HCT116 (cell line): ENCODE results near the gene STAG1.

Experiments
- EZH2 ChIP-seq: fragments of 200-600 bp; sonication (generic); IDR thresholded peaks from 2 replicates; pipeline ENCODE4 v1.6.1; 2017; ENCODE audit warnings: antibody characterized with exemption, mixed run types
- EZH2phosphoT487 ChIP-seq: fragments of 200-600 bp; IDR thresholded peaks from 2 replicates; pipeline ENCODE4 v1.6.1; 2018; ENCODE audit warnings: antibody characterized with exemption, borderline replicate concordance
- POLR2A ChIP-seq: IDR thresholded peaks from 2 replicates; pipeline ENCODE4 v1.7.0; 2011; ENCODE audit warnings: borderline replicate concordance; ENCODE audit not compliant: insufficient read depth, insufficient read length; ENCODE audit errors: extremely low read depth
- SIN3A ChIP-seq: IDR thresholded peaks from 2 replicates; pipeline ENCODE4 v1.6.1; 2012; ENCODE audit warnings: low read depth
- SP1 ChIP-seq: IDR thresholded peaks from 2 replicates; pipeline ENCODE4 v1.6.1; 2012; ENCODE audit warnings: low read depth
- TF ChIP-seq, protein P1 (sequence below), 3 experiments: fragments of 200-600 bp in 1 of 3; sonication (generic) in 1 of 3; IDR thresholded peaks in 2 of 3; conservative IDR thresholded peaks in 1 of 3; 2 replicates each; pipeline ENCODE4 v1.5.1; 2012 to 2017; ENCODE audit warnings: low read depth in 2 of 3, low read length in 2 of 3, antibody characterized with exemption in 1 of 3, borderline replicate concordance in 1 of 3, control low read depth in 1 of 3, mild to moderate bottlenecking in 1 of 3, mixed read lengths in 1 of 3, mixed run types in 1 of 3, moderate library complexity in 1 of 3; ENCODE audit not compliant: insufficient read depth in 1 of 3
- TF ChIP-seq, protein P2 (sequence below): IDR thresholded peaks from 2 replicates; pipeline ENCODE4 v1.6.1; 2012; ENCODE audit warnings: low read depth

DNA sequence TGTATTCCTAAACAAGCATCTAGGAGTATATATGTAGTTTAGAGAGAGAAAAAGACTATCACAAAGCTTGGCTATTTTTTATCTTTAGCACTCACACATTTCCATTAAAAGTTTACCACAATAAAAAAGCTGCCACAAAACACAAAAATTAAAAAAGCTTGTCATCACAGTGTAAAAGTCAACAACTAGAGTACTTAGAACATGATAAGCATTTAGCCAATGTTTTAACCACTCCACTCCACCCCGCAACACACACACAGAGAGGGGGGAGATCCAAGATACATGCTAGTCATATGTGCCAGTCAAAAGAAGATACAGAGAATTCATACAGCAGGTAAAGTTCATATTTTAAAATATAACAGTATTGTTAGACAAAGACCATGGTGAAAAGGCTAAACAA, 79.7 kb downstream of the STAG1 start:
- TF ChIP-seq EZH2phosphoT487, result no peak
- no peak for TF ChIP-seq POLR2A
- no peak for TF ChIP-seq EZH2
- TF ChIP-seq, protein P1, sequence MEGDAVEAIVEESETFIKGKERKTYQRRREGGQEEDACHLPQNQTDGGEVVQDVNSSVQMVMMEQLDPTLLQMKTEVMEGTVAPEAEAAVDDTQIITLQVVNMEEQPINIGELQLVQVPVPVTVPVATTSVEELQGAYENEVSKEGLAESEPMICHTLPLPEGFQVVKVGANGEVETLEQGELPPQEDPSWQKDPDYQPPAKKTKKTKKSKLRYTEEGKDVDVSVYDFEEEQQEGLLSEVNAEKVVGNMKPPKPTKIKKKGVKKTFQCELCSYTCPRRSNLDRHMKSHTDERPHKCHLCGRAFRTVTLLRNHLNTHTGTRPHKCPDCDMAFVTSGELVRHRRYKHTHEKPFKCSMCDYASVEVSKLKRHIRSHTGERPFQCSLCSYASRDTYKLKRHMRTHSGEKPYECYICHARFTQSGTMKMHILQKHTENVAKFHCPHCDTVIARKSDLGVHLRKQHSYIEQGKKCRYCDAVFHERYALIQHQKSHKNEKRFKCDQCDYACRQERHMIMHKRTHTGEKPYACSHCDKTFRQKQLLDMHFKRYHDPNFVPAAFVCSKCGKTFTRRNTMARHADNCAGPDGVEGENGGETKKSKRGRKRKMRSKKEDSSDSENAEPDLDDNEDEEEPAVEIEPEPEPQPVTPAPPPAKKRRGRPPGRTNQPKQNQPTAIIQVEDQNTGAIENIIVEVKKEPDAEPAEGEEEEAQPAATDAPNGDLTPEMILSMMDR (IDR thresholded peaks at IDR 0.05 in 2 of 3, conservative IDR thresholded peaks at IDR 0.05 in 1 of 3; ENCODE audit: borderline replicate concordance in 1 of 3, insufficient read depth in 1 of 3, low read depth in 2 of 3, low read length in 2 of 3), result no peak
- no peak for TF ChIP-seq SP1
- TF ChIP-seq, protein P2, sequence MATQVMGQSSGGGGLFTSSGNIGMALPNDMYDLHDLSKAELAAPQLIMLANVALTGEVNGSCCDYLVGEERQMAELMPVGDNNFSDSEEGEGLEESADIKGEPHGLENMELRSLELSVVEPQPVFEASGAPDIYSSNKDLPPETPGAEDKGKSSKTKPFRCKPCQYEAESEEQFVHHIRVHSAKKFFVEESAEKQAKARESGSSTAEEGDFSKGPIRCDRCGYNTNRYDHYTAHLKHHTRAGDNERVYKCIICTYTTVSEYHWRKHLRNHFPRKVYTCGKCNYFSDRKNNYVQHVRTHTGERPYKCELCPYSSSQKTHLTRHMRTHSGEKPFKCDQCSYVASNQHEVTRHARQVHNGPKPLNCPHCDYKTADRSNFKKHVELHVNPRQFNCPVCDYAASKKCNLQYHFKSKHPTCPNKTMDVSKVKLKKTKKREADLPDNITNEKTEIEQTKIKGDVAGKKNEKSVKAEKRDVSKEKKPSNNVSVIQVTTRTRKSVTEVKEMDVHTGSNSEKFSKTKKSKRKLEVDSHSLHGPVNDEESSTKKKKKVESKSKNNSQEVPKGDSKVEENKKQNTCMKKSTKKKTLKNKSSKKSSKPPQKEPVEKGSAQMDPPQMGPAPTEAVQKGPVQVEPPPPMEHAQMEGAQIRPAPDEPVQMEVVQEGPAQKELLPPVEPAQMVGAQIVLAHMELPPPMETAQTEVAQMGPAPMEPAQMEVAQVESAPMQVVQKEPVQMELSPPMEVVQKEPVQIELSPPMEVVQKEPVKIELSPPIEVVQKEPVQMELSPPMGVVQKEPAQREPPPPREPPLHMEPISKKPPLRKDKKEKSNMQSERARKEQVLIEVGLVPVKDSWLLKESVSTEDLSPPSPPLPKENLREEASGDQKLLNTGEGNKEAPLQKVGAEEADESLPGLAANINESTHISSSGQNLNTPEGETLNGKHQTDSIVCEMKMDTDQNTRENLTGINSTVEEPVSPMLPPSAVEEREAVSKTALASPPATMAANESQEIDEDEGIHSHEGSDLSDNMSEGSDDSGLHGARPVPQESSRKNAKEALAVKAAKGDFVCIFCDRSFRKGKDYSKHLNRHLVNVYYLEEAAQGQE, result no peak
- TF ChIP-seq SIN3A, result no peak
